Trophoblast cell (in vitro differentiated cells and primary cell): Measurements from ENCODE around the gene CEP170.

Experiments
- DNase-seq, 2 donors: peaks; one replicate each; pipeline ENCODE4 v3.0.0-alpha.2; 2016
- H2AFZ ChIP-seq: 2 replicates; pipeline ENCODE4 v1.6.1; 2013; ENCODE audit warnings: low read length, moderate library complexity, mild to moderate bottlenecking; ENCODE audit not compliant: insufficient read depth, poor library complexity
- H2AK5ac ChIP-seq: 2 replicates; pipeline ENCODE4 v1.6.1; 2013; ENCODE audit warnings: mild to moderate bottlenecking, low read length
- H2BK120ac ChIP-seq: 2 replicates; pipeline ENCODE4 v1.6.1; 2013; ENCODE audit warnings: low read length, mild to moderate bottlenecking, moderate library complexity; ENCODE audit not compliant: insufficient read depth, poor library complexity
- H2BK12ac ChIP-seq: 2 replicates; pipeline ENCODE4 v1.6.1; 2013; ENCODE audit warnings: mild to moderate bottlenecking, low read length, moderate library complexity
- H2BK5ac ChIP-seq: 2 replicates; pipeline ENCODE4 v1.6.1; 2013; ENCODE audit warnings: low read length, low read depth, moderate library complexity, mild to moderate bottlenecking; ENCODE audit not compliant: poor library complexity
- H3K14ac ChIP-seq: 2 replicates; pipeline ENCODE4 v1.6.1; 2013; ENCODE audit warnings: mild to moderate bottlenecking, low read length
- H3K18ac ChIP-seq: 2 replicates; pipeline ENCODE4 v1.6.1; 2013; ENCODE audit warnings: mild to moderate bottlenecking, low read length
- H3K23ac ChIP-seq: 2 replicates; pipeline ENCODE4 v1.6.1; 2013; ENCODE audit warnings: low read length
- H3K27ac ChIP-seq: 2 replicates; pipeline ENCODE4 v1.5.1; 2013; ENCODE audit warnings: low read depth, mild to moderate bottlenecking, inconsistent platforms, low read length, moderate library complexity
- H3K27me3 ChIP-seq: 2 replicates; pipeline ENCODE4 v1.6.1; 2013; ENCODE audit warnings: inconsistent platforms, mild to moderate bottlenecking, low read length, moderate library complexity; ENCODE audit not compliant: insufficient read depth
- H3K36me3 ChIP-seq, 2 experiments: 1 replicate in 1 of 2; 2 replicates in 1 of 2; pipeline ENCODE4 v1.6.1; 2013; ENCODE audit warnings: low read length in 2 of 2, mild to moderate bottlenecking in 2 of 2, moderate library complexity in 1 of 2; ENCODE audit not compliant: insufficient read depth in 2 of 2, control insufficient read depth in 1 of 2
- H3K4ac ChIP-seq: 2 replicates; pipeline ENCODE4 v1.6.1; 2013; ENCODE audit warnings: low read depth, mild to moderate bottlenecking, low read length, moderate library complexity
- H3K4me1 ChIP-seq, 2 experiments: 1 replicate in 1 of 2; 2 replicates in 1 of 2; pipeline ENCODE4 v1.6.1; 2013; ENCODE audit warnings: low read length in 2 of 2, mild to moderate bottlenecking in 2 of 2, moderate library complexity in 1 of 2; ENCODE audit not compliant: insufficient read depth in 2 of 2, control insufficient read depth in 1 of 2
- H3K4me2 ChIP-seq: 2 replicates; pipeline ENCODE4 v1.6.1; 2013; ENCODE audit warnings: inconsistent platforms, mild to moderate bottlenecking, low read length, moderate library complexity
- H3K4me3 ChIP-seq: 2 replicates; pipeline ENCODE4 v1.5.1; 2013; ENCODE audit warnings: mild to moderate bottlenecking, low read depth, low read length, inconsistent platforms
- H3K79me1 ChIP-seq: one replicate; pipeline ENCODE4 v1.6.1; 2013; ENCODE audit warnings: low read length
- H3K79me2 ChIP-seq: 2 replicates; pipeline ENCODE4 v1.6.1; 2013; ENCODE audit warnings: low read length, mild to moderate bottlenecking; ENCODE audit not compliant: control insufficient read depth, insufficient read depth, poor library complexity
- H3K9ac ChIP-seq: 2 replicates; pipeline ENCODE4 v1.6.1; 2013; ENCODE audit warnings: mild to moderate bottlenecking, low read length
- H3K9me3 ChIP-seq: 2 replicates; pipeline ENCODE4 v1.6.1; 2013; ENCODE audit warnings: low read depth, mild to moderate bottlenecking, control low read depth, inconsistent platforms, low read length; ENCODE audit not compliant: insufficient read depth
- H4K12ac ChIP-seq: 2 replicates; pipeline ENCODE4 v1.6.1; 2013; ENCODE audit warnings: low read depth, mild to moderate bottlenecking, low read length, moderate library complexity
- H4K8ac ChIP-seq: 2 replicates; pipeline ENCODE4 v1.6.1; 2013; ENCODE audit warnings: low read depth, mild to moderate bottlenecking, low read length, moderate library complexity
- H4K91ac ChIP-seq: one replicate; pipeline ENCODE4 v1.6.1; 2013; ENCODE audit warnings: low read depth, mild to moderate bottlenecking, low read length, moderate library complexity
- WGBS: extraction: QIAGEN DNeasy Blood & Tissue Kit; methylation state at CpG from one replicate; pipeline ENCODE4 v1.1.7; 2013; ENCODE audit warnings: missing lambda C conversion rate; ENCODE audit not compliant: insufficient read length, insufficient coverage; ENCODE audit errors: extremely low coverage; 5-methylcytosine and 5-hydroxymethylcytosine counted together

CEP170 gene

DNA sequence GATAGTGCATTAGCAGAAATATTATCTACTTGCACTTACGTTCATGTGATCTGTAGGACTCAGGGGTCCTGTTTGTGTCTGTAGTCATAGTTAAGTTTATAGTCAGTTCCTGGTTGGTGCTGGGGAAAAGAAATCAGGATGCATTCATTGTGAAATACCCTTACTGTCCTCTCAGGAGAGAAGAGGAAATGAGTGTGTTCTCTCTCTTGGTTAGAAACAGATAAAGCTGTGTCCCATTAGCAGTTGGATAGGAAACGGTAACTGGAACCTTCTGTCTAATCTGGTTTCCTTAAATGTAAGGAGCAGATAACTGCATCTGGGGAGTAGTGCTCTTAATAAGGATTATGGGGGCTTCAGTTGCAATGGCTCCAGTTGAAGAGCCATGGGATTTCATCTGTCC is 9.6 kb upstream of the CEP170 start:
- no peaks in the 10 kb centered on the region for H3K9me3 ChIP-seq
- peak in 1 of 2 donors; percentile 12 for DNase-seq
- no peak overlapping the region for H3K23ac ChIP-seq
- peaks cover 3 to 11% of the 10 kb centered on the region in 2 experiments for H3K4me1 ChIP-seq
- no CpG with 5 or more reads among the region's 2 CpGs for WGBS
- H3K18ac ChIP-seq = no peak overlapping the region
- no peak overlapping the region for H4K12ac ChIP-seq
- no peak overlapping the region for H2BK5ac ChIP-seq
- no peak overlapping the region for H2BK12ac ChIP-seq
- peaks cover 12% of the 10 kb centered on the region for H3K79me1 ChIP-seq
- no peak overlapping the region for H3K27ac ChIP-seq
- H3K4ac ChIP-seq = no peak overlapping the region
- H3K79me2 ChIP-seq = peaks cover 2% of the 10 kb centered on the region
- H4K91ac ChIP-seq = no peak overlapping the region
- no peak overlapping the region for H2BK120ac ChIP-seq
- no peak overlapping the region for H3K4me2 ChIP-seq
- H3K27me3 ChIP-seq = no peaks in the 10 kb centered on the region
- no peak overlapping the region for H3K9ac ChIP-seq
- no peak overlapping the region for H3K4me3 ChIP-seq
- H4K8ac ChIP-seq = no peak overlapping the region
- no peak overlapping the region for H3K14ac ChIP-seq
- H2AK5ac ChIP-seq = no peak overlapping the region
- peaks cover 1 to 2% of the 10 kb centered on the region in 2 experiments for H3K36me3 ChIP-seq
- H2AFZ ChIP-seq = no peak overlapping the region

DNA sequence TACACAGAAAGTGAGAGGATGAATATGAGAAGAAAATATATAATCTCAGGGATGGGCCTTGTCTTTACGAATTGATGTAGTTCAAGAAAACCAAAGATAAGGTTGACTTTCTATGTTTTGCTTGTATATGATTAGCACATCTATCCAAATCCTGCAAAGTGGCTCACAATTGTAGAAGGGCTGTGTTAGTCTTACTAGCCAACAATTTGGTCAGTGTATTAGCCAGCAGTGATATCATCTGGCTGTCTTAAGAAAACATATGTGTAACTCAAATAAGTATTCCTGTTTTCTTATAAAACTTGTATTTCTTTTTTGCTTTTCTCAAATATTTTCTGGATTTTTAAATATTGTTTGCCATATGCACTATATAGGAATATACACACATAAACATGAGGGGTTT is 6.3 kb upstream of the CEP170 start:
- H2BK120ac ChIP-seq = no peak overlapping the region
- H3K36me3 ChIP-seq = peaks cover 2 to 4% of the 10 kb centered on the region in 2 experiments
- H3K9ac ChIP-seq = no peak overlapping the region
- H3K27ac ChIP-seq = no peak overlapping the region
- H4K91ac ChIP-seq = no peak overlapping the region
- peaks cover 3% of the 10 kb centered on the region for H3K79me1 ChIP-seq
- no peaks in the 10 kb centered on the region for H3K9me3 ChIP-seq
- H3K4ac ChIP-seq = no peak overlapping the region
- no peak for DNase-seq
- peaks cover 0 to 3% of the 10 kb centered on the region in 2 experiments for H3K4me1 ChIP-seq
- H3K14ac ChIP-seq = no peak overlapping the region
- no peak overlapping the region for H2AFZ ChIP-seq
- H3K79me2 ChIP-seq = no peaks in the 10 kb centered on the region
- no peak overlapping the region for H3K4me3 ChIP-seq
- no peak overlapping the region for H3K23ac ChIP-seq
- no peak overlapping the region for H3K18ac ChIP-seq
- no peak overlapping the region for H4K12ac ChIP-seq
- H2AK5ac ChIP-seq = no peak overlapping the region
- H3K4me2 ChIP-seq = no peak overlapping the region
- no peak overlapping the region for H4K8ac ChIP-seq
- H2BK12ac ChIP-seq = no peak overlapping the region
- no peak overlapping the region for H2BK5ac ChIP-seq
- H3K27me3 ChIP-seq = no peaks in the 10 kb centered on the region
- WGBS = no CpG with 5 or more reads among the region's 1 CpG

DNA sequence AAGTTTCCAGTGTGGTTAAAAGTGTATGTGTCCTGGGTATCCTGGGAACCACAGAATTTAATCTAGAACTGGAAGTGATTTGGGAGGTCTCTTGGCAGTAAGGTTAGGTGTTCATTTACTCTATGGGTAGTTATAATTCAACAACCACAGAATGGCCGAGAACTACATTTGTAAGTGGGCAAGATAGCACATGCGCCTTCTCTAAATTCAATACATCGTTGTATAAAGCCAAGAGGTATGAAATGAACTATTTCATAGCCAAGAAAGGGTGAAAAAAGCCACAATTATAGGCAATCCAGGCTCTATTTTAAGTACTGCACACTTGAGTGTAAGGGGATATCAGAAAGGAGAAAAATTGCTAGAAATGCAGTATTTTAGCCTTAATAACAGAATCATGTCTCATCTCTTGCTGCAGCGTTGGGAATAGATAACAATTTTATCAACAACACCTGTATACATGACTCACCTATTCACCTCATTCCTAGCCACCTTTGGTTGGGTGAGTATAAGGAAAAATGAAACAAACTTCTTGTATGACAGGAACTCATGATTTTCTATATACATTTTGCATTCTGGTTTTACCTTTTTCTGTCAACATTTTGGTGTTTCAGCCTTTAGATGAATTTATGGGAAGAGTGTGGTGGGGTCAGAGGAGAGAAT is 5.3 kb upstream of the CEP170 start:
- H4K8ac ChIP-seq = no peak overlapping the region
- H3K23ac ChIP-seq = no peak overlapping the region
- H3K9me3 ChIP-seq = no peaks in the 10 kb centered on the region
- H3K79me1 ChIP-seq = peaks cover 7% of the 10 kb centered on the region
- H3K4me1 ChIP-seq = peaks cover 0 to 3% of the 10 kb centered on the region in 2 experiments
- no peak overlapping the region for H3K4ac ChIP-seq
- no peak overlapping the region for H2AFZ ChIP-seq
- peaks cover 2 to 4% of the 10 kb centered on the region in 2 experiments for H3K36me3 ChIP-seq
- H3K4me3 ChIP-seq = no peak overlapping the region
- H2BK5ac ChIP-seq = no peak overlapping the region
- no peak overlapping the region for H3K9ac ChIP-seq
- peak in 1 of 2 donors; percentile 35 for DNase-seq
- no peak overlapping the region for H2BK12ac ChIP-seq
- H3K4me2 ChIP-seq = no peak overlapping the region
- no peak overlapping the region for H2AK5ac ChIP-seq
- H3K14ac ChIP-seq = no peak overlapping the region
- no peak overlapping the region for H3K27ac ChIP-seq
- no peaks in the 10 kb centered on the region for H3K79me2 ChIP-seq
- H2BK120ac ChIP-seq = no peak overlapping the region
- no peak overlapping the region for H3K18ac ChIP-seq
- H4K12ac ChIP-seq = no peak overlapping the region
- H4K91ac ChIP-seq = no peak overlapping the region
- no CpG with 5 or more reads among the region's 4 CpGs for WGBS
- H3K27me3 ChIP-seq = no peaks in the 10 kb centered on the region

DNA sequence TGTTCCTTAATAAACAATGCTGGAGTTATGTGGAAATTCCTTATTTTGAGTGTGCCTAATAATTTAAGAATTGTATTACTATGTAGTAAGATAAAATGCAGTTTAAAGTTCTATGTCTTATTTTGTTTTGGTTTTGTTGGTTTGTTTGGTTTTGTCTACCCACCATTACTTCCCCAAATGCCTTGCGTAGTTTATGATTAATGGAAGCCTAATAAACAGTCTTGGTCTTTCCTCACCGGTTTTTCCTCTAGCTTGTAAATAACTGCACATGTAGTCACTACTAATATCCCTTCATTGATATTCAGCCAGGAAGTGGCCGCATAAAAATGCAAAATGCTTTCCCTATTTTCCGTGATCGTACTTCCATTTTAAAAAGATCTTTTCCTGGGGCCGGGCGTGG is 3.6 kb upstream of the CEP170 start:
- no peak overlapping the region for H3K14ac ChIP-seq

More for the DNA sequence above, 3.6 kb upstream of the CEP170 start:
- H3K9me3 ChIP-seq = peaks cover 1% of the 10 kb centered on the region
- peaks cover 7% of the 10 kb centered on the region for H3K79me2 ChIP-seq
- H3K36me3 ChIP-seq = peaks cover 2 to 4% of the 10 kb centered on the region in 2 experiments
- H3K18ac ChIP-seq = no peak overlapping the region
- H2AK5ac ChIP-seq = no peak overlapping the region
- H3K79me1 ChIP-seq = peaks cover 17% of the 10 kb centered on the region
- H2BK12ac ChIP-seq = no peak overlapping the region
- H4K8ac ChIP-seq = no peak overlapping the region
- no peak overlapping the region for H2AFZ ChIP-seq
- H3K4me2 ChIP-seq = no peak overlapping the region
- H3K27ac ChIP-seq = no peak overlapping the region
- H3K4me3 ChIP-seq = no peak overlapping the region
- H3K9ac ChIP-seq = no peak overlapping the region
- H3K4me1 ChIP-seq = peaks cover 0 to 3% of the 10 kb centered on the region in 2 experiments
- no peak overlapping the region for H4K91ac ChIP-seq
- H2BK120ac ChIP-seq = no peak overlapping the region
- H3K4ac ChIP-seq = no peak overlapping the region
- H4K12ac ChIP-seq = no peak overlapping the region
- WGBS = no CpG with 5 or more reads among the region's 7 CpGs
- no peak for DNase-seq
- no peak overlapping the region for H2BK5ac ChIP-seq
- H3K27me3 ChIP-seq = no peaks in the 10 kb centered on the region
- H3K23ac ChIP-seq = no peak overlapping the region
